ENCODE results near the gene EIPR1. TPM values are rescaled to one million over a fixed set of nuclear protein-coding genes. Genes with fewer than 3 reads are reported as not detected.

EIPR1 gene
- total and polyA plus RNA-seq, 10 of the 15 experiments (the other 5 are each of a cell fraction or from before 2014, with no cell fraction given), result 23.6 to 61.2 (median 42.2) TPM

DNA sequence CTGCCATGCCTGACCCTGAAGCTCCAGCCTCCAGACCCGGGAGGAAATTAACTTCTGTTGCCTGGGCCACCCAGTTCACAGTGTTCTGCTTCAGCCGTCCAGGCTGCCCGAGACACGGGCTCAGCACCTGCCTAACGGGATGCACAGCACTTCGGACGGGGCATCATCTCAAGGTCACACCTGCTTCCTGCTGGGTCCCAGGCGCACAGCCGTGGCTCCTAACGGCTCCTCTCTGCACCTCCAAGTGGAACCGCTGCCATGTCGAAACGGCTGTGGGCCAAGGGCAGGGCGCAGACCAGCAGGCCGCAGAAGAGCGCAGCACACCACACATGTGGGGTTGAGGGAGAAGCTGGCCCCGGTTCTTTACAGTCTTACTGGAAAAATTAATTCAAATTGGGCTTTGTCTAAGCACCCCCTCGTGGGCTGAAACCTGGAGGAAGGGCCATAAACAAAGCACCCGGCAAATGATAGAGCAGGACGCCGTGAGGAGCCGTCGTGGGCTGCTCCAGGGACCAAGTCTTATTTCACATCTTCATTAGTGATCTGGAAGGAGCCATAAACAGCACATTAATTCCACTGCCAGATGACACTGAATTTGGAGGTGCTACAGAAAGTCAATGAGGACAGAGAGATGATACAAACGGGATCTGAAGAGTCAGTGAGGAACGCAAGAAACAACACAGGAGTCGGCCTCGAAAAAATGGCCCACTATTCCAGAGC, 59.6 kb downstream of the EIPR1 start:
- Histone ChIP-seq H3K4me2 (ENCODE audit: control insufficient read depth, insufficient read depth) (no peak overlapping the region), H3K9ac (ENCODE audit: control insufficient read depth, insufficient read depth, low read length) (no peak overlapping the region), H3K36me3 (ENCODE audit: control insufficient read depth in 2 of 2, insufficient read depth in 2 of 2, low read length in 1 of 2) (peaks cover 0 to 7% of the 10 kb centered on the region in 2 experiments; a peak in 3 of 4 replicates), H3K79me2 (ENCODE audit: control insufficient read depth, insufficient read depth, low read length) (no peaks in the 10 kb centered on the region), H3K27ac (ENCODE audit: control insufficient read depth, insufficient read depth) (no peak overlapping the region), H4K20me1 (ENCODE audit: control insufficient read depth, insufficient read depth) (no peaks in the 10 kb centered on the region), H3K9me3 (replicated peaks; ENCODE audit: control insufficient read depth, insufficient read depth, low read length) (no peaks in the 10 kb centered on the region), H3K4me3 (no peak overlapping the region), H3K27me3 (replicated peaks in 1 of 2; ENCODE audit: control insufficient read depth in 2 of 2, insufficient read depth in 2 of 2, low read length in 1 of 2) (no peaks in the 10 kb centered on the region), H3K4me1 (ENCODE audit: control insufficient read depth, insufficient read depth, low read length) (no peaks in the 10 kb centered on the region), H2AFZ (ENCODE audit: control insufficient read depth, low read depth, low read length) (no peak overlapping the region)
- DNase-seq (ENCODE audit: low read depth, low spot score) (no peak), ATAC-seq (no peak), FAIRE-seq (no peak)
- no TSS peak for BruUV-seq (replicated peaks)
- intact Hi-C loops (cut with micrococcal nuclease; ENCODE audit: unreplicated experiment) (no loop called here), in situ Hi-C loops (cut with MboI) (no loop called here)
- 93% methylated on average over 27 of the region's 27 CpGs for WGBS (ENCODE audit: insufficient coverage, insufficient replicate concordance, low lambda C conversion rate, missing lambda C conversion rate)
- SMC1A ChIA-PET (ENCODE audit: uncharacterized antibody, unreplicated experiment), result no interaction called here
- RAD21 ChIA-PET (ENCODE audit: unreplicated experiment), result no interaction called here
- POLR2A ChIA-PET, result no interaction called here
- CTCF ChIA-PET, result no interaction called here
- no peak for TF ChIP-seq STAT3 (IDR thresholded peaks at IDR 0.05; ENCODE audit: low read depth, low read length)
- no peak for TF ChIP-seq REST (IDR thresholded peaks at IDR 0.05; ENCODE audit: low read depth, low read length)
- no peak for TF ChIP-seq CREM (IDR thresholded peaks at IDR 0.05; ENCODE audit: low read depth)
- TF ChIP-seq ZNF274 (IDR thresholded peaks at IDR 0.05; ENCODE audit: insufficient read depth, insufficient read length), result no peak
- no peak for TF ChIP-seq CEBPB (IDR thresholded peaks at IDR 0.05; ENCODE audit: borderline replicate concordance in 1 of 2, low read depth in 2 of 2, low read length in 2 of 2)
- TF ChIP-seq SMAD1 (IDR thresholded peaks at IDR 0.05; ENCODE audit: low read depth, partially characterized antibody), result no peak
- no peak for TF ChIP-seq POLR2AphosphoS2 (IDR thresholded peaks at IDR 0.05; ENCODE audit: low read depth, low read length)
- TF ChIP-seq MEF2B (IDR thresholded peaks at IDR 0.05; ENCODE audit: partially characterized antibody, poor library complexity, severe bottlenecking), result no peak
- no peak for TF ChIP-seq PAX5 (IDR thresholded peaks at IDR 0.05; ENCODE audit: borderline replicate concordance, low read depth, low read length)
- TF ChIP-seq, protein P1, sequence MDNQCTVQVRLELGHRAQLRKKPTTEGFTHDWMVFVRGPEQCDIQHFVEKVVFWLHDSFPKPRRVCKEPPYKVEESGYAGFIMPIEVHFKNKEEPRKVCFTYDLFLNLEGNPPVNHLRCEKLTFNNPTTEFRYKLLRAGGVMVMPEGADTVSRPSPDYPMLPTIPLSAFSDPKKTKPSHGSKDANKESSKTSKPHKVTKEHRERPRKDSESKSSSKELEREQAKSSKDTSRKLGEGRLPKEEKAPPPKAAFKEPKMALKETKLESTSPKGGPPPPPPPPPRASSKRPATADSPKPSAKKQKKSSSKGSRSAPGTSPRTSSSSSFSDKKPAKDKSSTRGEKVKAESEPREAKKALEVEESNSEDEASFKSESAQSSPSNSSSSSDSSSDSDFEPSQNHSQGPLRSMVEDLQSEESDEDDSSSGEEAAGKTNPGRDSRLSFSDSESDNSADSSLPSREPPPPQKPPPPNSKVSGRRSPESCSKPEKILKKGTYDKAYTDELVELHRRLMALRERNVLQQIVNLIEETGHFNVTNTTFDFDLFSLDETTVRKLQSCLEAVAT (IDR thresholded peaks at IDR 0.05), result no peak
- TF ChIP-seq BCLAF1 (IDR thresholded peaks at IDR 0.05), result no peak
- TF ChIP-seq, protein P2, sequence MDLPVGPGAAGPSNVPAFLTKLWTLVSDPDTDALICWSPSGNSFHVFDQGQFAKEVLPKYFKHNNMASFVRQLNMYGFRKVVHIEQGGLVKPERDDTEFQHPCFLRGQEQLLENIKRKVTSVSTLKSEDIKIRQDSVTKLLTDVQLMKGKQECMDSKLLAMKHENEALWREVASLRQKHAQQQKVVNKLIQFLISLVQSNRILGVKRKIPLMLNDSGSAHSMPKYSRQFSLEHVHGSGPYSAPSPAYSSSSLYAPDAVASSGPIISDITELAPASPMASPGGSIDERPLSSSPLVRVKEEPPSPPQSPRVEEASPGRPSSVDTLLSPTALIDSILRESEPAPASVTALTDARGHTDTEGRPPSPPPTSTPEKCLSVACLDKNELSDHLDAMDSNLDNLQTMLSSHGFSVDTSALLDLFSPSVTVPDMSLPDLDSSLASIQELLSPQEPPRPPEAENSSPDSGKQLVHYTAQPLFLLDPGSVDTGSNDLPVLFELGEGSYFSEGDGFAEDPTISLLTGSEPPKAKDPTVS (IDR thresholded peaks at IDR 0.05; ENCODE audit: low read depth, low read length), result no peak
